DOHH2 (cell line): ENCODE results near the gene GNRH2.
"Not testable (repeated sequence)": the region's sequence is repeated elsewhere in the genome, so short reads cannot be mapped to it uniquely, and the experiment has no call there.

Source experiments
- H3F3A ChIP-seq: fragments of 200-600 bp; sonication (generic), shearing (Covaris generic); 2 replicates; pipeline ENCODE4 v1.6.0; 2016; ENCODE audit warnings: antibody characterized with exemption, mild to moderate bottlenecking; ENCODE audit not compliant: control insufficient read depth, insufficient read depth
- H3K27ac ChIP-seq: fragments of 200-600 bp; sonication (generic); 2 replicates; pipeline ENCODE4 v1.5.1; 2014; ENCODE audit warnings: low read depth, mild to moderate bottlenecking, low read length, moderate library complexity
- H3K27me3 ChIP-seq: fragments of 200-600 bp; sonication (generic); 2 replicates; pipeline ENCODE4 v1.6.1; 2014; ENCODE audit warnings: mild to moderate bottlenecking, low read length, mixed read lengths; ENCODE audit not compliant: control insufficient read depth
- H3K36me3 ChIP-seq: fragments of 200-600 bp; sonication (generic); 2 replicates; pipeline ENCODE4 v1.6.1; 2014; ENCODE audit warnings: mild to moderate bottlenecking, low read length, moderate library complexity, mixed read lengths; ENCODE audit not compliant: control insufficient read depth
- H3K4me1 ChIP-seq: fragments of 200-600 bp; sonication (generic); 2 replicates; pipeline ENCODE4 v1.6.1; 2014; ENCODE audit warnings: mild to moderate bottlenecking, low read length, mixed read lengths; ENCODE audit not compliant: control insufficient read depth
- H3K4me2 ChIP-seq: fragments of 200-600 bp; sonication (generic); 2 replicates; pipeline ENCODE4 v1.6.0; 2014; ENCODE audit warnings: mild to moderate bottlenecking, low read length, moderate library complexity
- H3K4me3 ChIP-seq: fragments of 200-600 bp; sonication (generic); 2 replicates; pipeline ENCODE4 v1.5.1; 2014; ENCODE audit warnings: mild to moderate bottlenecking, low read length, mixed read lengths
- H3K79me2 ChIP-seq: fragments of 200-600 bp; sonication (generic); 2 replicates; pipeline ENCODE4 v1.6.1; 2014; ENCODE audit warnings: mild to moderate bottlenecking, low read length, mixed read lengths; ENCODE audit not compliant: control insufficient read depth
- H3K9me2 ChIP-seq: fragments of 200-600 bp; sonication (generic); replicated peaks from 2 replicates; pipeline ENCODE4 v1.6.1; 2014; ENCODE audit warnings: mild to moderate bottlenecking, low read length, mixed read lengths; ENCODE audit not compliant: control insufficient read depth
- H3K9me3 ChIP-seq: fragments of 200-600 bp; sonication (generic); 2 replicates; pipeline ENCODE4 v1.6.1; 2014; ENCODE audit warnings: antibody characterized with exemption, low read length, mixed read lengths; ENCODE audit not compliant: control insufficient read depth, insufficient read depth
- H4K20me1 ChIP-seq: fragments of 200-600 bp; sonication (generic); 2 replicates; pipeline ENCODE4 v1.6.0; 2014; ENCODE audit warnings: low read depth, mild to moderate bottlenecking, antibody characterized with exemption, low read length, moderate library complexity; ENCODE audit not compliant: control insufficient read depth, insufficient read depth
- CTCF ChIP-seq: fragments of 200-600 bp; sonication (generic); IDR thresholded peaks from one replicate; pipeline ENCODE4 v1.5.1; 2014; ENCODE audit warnings: antibody characterized with exemption, mild to moderate bottlenecking, low read depth, low read length; ENCODE audit not compliant: poor library complexity, severe bottlenecking
- EZH2phosphoT487 ChIP-seq: fragments of 200-600 bp; sonication (generic); IDR thresholded peaks from 2 replicates; pipeline ENCODE4 v1.6.1; 2017; ENCODE audit warnings: borderline replicate concordance, mild to moderate bottlenecking, antibody characterized with exemption, low read length, moderate library complexity, mixed read lengths

Gene GNRH2

DNA sequence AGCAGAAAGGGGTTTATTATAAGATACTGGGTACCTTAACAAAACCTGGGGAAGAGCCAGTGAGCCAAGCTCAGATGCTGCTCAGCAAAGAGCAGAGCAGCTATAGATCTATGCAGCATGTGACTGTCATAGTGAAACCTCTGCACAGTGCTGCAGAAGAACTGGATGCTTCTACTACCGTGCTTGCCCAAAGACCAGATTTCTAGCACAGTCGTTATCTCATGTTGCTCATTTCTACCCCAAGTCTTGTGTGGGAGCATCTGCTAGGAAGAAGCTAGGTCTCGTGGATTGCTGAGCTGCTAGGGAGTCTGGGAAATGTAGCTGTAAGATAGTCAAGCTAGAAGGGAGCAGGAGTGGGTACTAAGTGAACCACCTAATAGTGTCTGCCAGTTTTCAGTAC, 31.7 kb upstream of the GNRH2 start:
- Histone ChIP-seq H3K4me2 (no peak overlapping the region), H3K4me3 (no peak overlapping the region), H3K27ac (no peak overlapping the region), H3K9me2 (no peaks in the 10 kb centered on the region), H3K79me2 (no peaks in the 10 kb centered on the region), H3K36me3 (peaks cover 11% of the 10 kb centered on the region), H3K4me1 (no peaks in the 10 kb centered on the region), H3K9me3 (no peaks in the 10 kb centered on the region), H3F3A (no peaks in the 10 kb centered on the region), H4K20me1 (no peaks in the 10 kb centered on the region), H3K27me3 (no peaks in the 10 kb centered on the region)
- TF ChIP-seq EZH2phosphoT487: no peak
- TF ChIP-seq CTCF: no peak

- Histone ChIP-seq H3K36me3 (peaks cover 7% of the 10 kb centered on the region), H4K20me1 (no peaks in the 10 kb centered on the region), H3K27ac (no peak overlapping the region)
These were observed 29.7 kb upstream of the GNRH2 start for GRCh38 chr20:3013771-3014170.

GRCh38 chr20:3014179-3014578, 29.2 kb upstream of the GNRH2 start:
- Histone ChIP-seq H3K79me2 (no peaks in the 10 kb centered on the region), H3K36me3 (peaks cover 7% of the 10 kb centered on the region)
- TF ChIP-seq CTCF: no peak
- TF ChIP-seq EZH2phosphoT487: no peak

More at GRCh38 chr20:3013771-3014170, 29.7 kb upstream of the GNRH2 start:
- TF ChIP-seq CTCF: no peak
- TF ChIP-seq EZH2phosphoT487: no peak
- no peaks in the 10 kb centered on the region for H3K9me3 ChIP-seq
- no peak overlapping the region for H3K4me2 ChIP-seq
- no peaks in the 10 kb centered on the region for H3K9me2 ChIP-seq
- no peaks in the 10 kb centered on the region for H3K79me2 ChIP-seq
- H3K4me3 ChIP-seq: no peak overlapping the region
- no peaks in the 10 kb centered on the region for H3F3A ChIP-seq
- H3K4me1 ChIP-seq: no peaks in the 10 kb centered on the region
- H3K27me3 ChIP-seq: no peaks in the 10 kb centered on the region

DNA sequence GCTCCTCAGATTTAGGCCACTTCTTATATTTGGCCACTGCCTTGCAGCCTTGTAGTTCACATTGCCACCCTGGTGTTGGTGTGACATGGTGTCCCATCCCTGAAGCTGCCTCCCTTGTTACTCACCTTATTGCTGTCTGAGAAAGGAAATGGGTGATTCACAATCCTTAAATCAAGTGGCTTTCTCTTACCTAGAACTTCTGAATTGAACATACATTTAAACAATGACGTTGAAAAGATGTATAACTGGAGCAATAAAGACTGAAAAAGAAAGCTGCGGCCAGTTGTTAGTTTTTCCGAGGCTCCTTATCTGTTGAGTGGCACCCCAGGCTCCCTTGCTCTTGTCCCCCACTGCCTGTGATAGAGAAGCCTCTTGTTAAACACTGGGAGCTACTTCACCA, 28.8 kb upstream of the GNRH2 start:
- H3K4me2 ChIP-seq: no peak overlapping the region
- no peaks in the 10 kb centered on the region for H3K9me2 ChIP-seq
- peaks cover 7% of the 10 kb centered on the region for H3K36me3 ChIP-seq
- no peak overlapping the region for H3K27ac ChIP-seq
- no peaks in the 10 kb centered on the region for H3K4me1 ChIP-seq
- H3F3A ChIP-seq: no peaks in the 10 kb centered on the region
- H3K4me3 ChIP-seq: no peak overlapping the region
- TF ChIP-seq EZH2phosphoT487: no peak
- TF ChIP-seq CTCF: no peak
- no peaks in the 10 kb centered on the region for H3K27me3 ChIP-seq
- no peaks in the 10 kb centered on the region for H3K9me3 ChIP-seq
- no peaks in the 10 kb centered on the region for H3K79me2 ChIP-seq
- H4K20me1 ChIP-seq: no peaks in the 10 kb centered on the region

More at GRCh38 chr20:3014179-3014578, 29.2 kb upstream of the GNRH2 start:
- H4K20me1 ChIP-seq: no peaks in the 10 kb centered on the region
- H3K9me2 ChIP-seq: no peaks in the 10 kb centered on the region
- H3K4me3 ChIP-seq: no peak overlapping the region
- no peaks in the 10 kb centered on the region for H3K9me3 ChIP-seq
- H3F3A ChIP-seq: no peaks in the 10 kb centered on the region
- no peak overlapping the region for H3K27ac ChIP-seq
- H3K27me3 ChIP-seq: no peaks in the 10 kb centered on the region
- no peaks in the 10 kb centered on the region for H3K4me1 ChIP-seq
- no peak overlapping the region for H3K4me2 ChIP-seq

DNA sequence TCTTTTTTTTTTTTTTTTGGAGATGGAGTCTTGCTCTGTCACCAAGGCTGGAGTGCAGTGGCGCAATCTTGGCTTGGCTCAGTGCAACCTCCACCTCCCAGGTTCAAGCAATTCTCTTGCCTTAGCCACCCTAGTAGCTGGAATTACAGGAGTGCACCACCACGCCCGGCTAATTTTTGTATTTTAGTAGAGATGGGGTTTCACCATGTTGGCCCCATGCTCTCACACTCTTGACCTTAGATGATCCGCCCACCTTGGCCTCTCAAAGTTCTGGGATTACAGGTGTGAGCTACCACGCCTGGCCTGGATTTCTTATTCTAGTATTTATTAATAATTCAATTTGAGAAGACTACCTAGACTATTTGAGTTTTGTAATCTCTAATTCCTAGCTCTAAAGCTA, 28.1 kb upstream of the GNRH2 start:
- not testable (repeated sequence) for H3K27ac ChIP-seq, H3K4me3 ChIP-seq, H4K20me1 ChIP-seq, H3K9me3 ChIP-seq, H3K27me3 ChIP-seq, H3K79me2 ChIP-seq, H3F3A ChIP-seq, H3K4me1 ChIP-seq, H3K4me2 ChIP-seq, H3K36me3 ChIP-seq, H3K9me2 ChIP-seq
